ENCODE data around the gene ECSIT.
"Not testable (repeated sequence)": the region's sequence is repeated elsewhere in the genome, so short reads cannot be mapped to it uniquely, and the experiment has no call there.

ECSIT gene

GRCh38 chr19:11528551-11529341 lies at the start of gene ECSIT:
TSS of gene ECSIT (minus strand) at chr19:11529134. CDS start at chr19:11519170, 9,964 bp downstream.
- peak; percentile 99 for DNase-seq

- peak; percentile 78 for DNase-seq
These were observed 48.7 kb upstream of the ECSIT start, which contains the start of gene ACP5 for GRCh38 chr19:11577451-11578257. TSS of gene ACP5 (minus strand) at chr19:11577645. CDS start at chr19:11577317, 328 bp downstream.

GRCh38 chr19:11576227-11576626 lies 47.3 kb upstream of the ECSIT start:
- peak; percentile 69 for DNase-seq

- peak; percentile 14 for DNase-seq
These were observed 45.8 kb upstream of the ECSIT start for GRCh38 chr19:11574689-11575088.

GRCh38 chr19:11573763-11574162 lies 44.8 kb upstream of the ECSIT start:
- peak; percentile 36 for DNase-seq

- DNase-seq: not testable (repeated sequence)
These were observed 44.4 kb upstream of the ECSIT start for GRCh38 chr19:11573354-11573753.

GRCh38 chr19:11570039-11570462 lies 41.1 kb upstream of the ECSIT start:
- DNase-seq: peak; percentile 69

GRCh38 chr19:11566164-11566563 lies 37.2 kb upstream of the ECSIT start:
- peak; percentile 45 for DNase-seq

- DNase-seq: not testable (repeated sequence)
These were observed 36.7 kb upstream of the ECSIT start for GRCh38 chr19:11565649-11565980.

- DNase-seq: not testable (repeated sequence)
These were observed 35.3 kb upstream of the ECSIT start for GRCh38 chr19:11564082-11564807.

- no peak for DNase-seq
These were observed 34.6 kb upstream of the ECSIT start for GRCh38 chr19:11563532-11563931.

GRCh38 chr19:11560404-11561051 lies 31.6 kb upstream of the ECSIT start:
- peak; percentile 83 for DNase-seq

GRCh38 chr19:11558881-11559828 lies 30.2 kb upstream of the ECSIT start, which contains the start of gene ELOF1:
TSS of gene ELOF1 (minus strand) at chr19:11559230. CDS start at chr19:11554347, 4,883 bp downstream.
- DNase-seq: peak; percentile 99

GRCh38 chr19:11556634-11557420 lies 27.9 kb upstream of the ECSIT start:
- no peak for DNase-seq

- no peak for DNase-seq
These were observed 26.3 kb upstream of the ECSIT start for GRCh38 chr19:11555246-11555645.

- DNase-seq: no peak
These were observed 25.2 kb upstream of the ECSIT start for GRCh38 chr19:11554160-11554559.

- no peak for DNase-seq
These were observed 23.9 kb upstream of the ECSIT start for GRCh38 chr19:11552666-11553372.

- no peak for DNase-seq
These were observed 22.8 kb upstream of the ECSIT start for GRCh38 chr19:11551603-11552235.

GRCh38 chr19:11550265-11550664 lies 21.3 kb upstream of the ECSIT start:
- no peak for DNase-seq
